Hepatocyte (in vitro differentiated cells): ENCODE measurements around the gene JMJD7.

Experiments used
- EZH2phosphoT487 ChIP-seq: fragments of 200-600 bp; sonication (generic); IDR thresholded peaks from one replicate; pipeline ENCODE4 v1.6.1; 2018; ENCODE audit warnings: antibody characterized with exemption, mild to moderate bottlenecking, low read depth, moderate library complexity; ENCODE audit not compliant: unreplicated experiment, severe bottlenecking
- TF ChIP-seq, protein P1 (sequence below): fragments of 200-600 bp; sonication (generic); IDR thresholded peaks from 2 replicates; pipeline ENCODE4 v1.5.1; 2016; ENCODE audit warnings: antibody characterized with exemption, mild to moderate bottlenecking; ENCODE audit not compliant: poor library complexity

DNA sequence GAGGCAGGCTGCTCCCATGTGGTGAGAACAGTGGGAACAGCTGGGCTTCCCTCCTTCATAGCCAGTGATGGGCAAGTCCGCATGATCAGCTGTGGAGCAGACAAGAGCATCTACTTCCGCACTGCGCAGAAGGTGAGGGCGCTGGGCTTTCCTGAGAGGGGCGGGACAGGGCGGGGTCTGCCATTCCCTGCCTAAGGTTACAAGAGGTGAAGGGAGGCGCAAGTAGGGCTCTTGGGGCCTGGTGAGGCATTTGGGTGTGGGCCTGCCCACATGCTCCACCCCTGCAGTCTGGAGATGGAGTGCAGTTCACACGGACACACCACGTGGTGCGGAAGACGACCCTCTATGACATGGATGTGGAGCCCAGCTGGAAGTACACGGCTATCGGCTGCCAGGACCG, 10.6 kb upstream of the JMJD7 start:
- TF ChIP-seq, protein P1, sequence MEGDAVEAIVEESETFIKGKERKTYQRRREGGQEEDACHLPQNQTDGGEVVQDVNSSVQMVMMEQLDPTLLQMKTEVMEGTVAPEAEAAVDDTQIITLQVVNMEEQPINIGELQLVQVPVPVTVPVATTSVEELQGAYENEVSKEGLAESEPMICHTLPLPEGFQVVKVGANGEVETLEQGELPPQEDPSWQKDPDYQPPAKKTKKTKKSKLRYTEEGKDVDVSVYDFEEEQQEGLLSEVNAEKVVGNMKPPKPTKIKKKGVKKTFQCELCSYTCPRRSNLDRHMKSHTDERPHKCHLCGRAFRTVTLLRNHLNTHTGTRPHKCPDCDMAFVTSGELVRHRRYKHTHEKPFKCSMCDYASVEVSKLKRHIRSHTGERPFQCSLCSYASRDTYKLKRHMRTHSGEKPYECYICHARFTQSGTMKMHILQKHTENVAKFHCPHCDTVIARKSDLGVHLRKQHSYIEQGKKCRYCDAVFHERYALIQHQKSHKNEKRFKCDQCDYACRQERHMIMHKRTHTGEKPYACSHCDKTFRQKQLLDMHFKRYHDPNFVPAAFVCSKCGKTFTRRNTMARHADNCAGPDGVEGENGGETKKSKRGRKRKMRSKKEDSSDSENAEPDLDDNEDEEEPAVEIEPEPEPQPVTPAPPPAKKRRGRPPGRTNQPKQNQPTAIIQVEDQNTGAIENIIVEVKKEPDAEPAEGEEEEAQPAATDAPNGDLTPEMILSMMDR: no peak
- no peak for TF ChIP-seq EZH2phosphoT487
